Upper lobe of right lung (tissue), 1 donor: ENCODE data around the gene CFL1. TPM values are rescaled to one million over a fixed set of nuclear protein-coding genes. Genes with fewer than 3 reads are reported as not detected.
A peak's percentile ranks its signal among the peaks of the same experiment; 100 is the strongest.
"Not testable (repeated sequence)": the region's sequence is repeated elsewhere in the genome, so short reads cannot be mapped to it uniquely, and the experiment has no call there.

Source experiments
- ATAC-seq: fragments of 200-7000 bp; cut with Tn5 transposase; one replicate; pipeline ENCODE4 v1.9.1; 2020; ENCODE audit warnings: mild to moderate bottlenecking, moderate library complexity
- DNase-seq: peaks from one replicate; pipeline ENCODE4 v3.0.0-alpha.2; 2020
- H3K27ac ChIP-seq: fragments of 200-600 bp; one replicate; pipeline ENCODE4 v1.8.0; 2022
- H3K27me3 ChIP-seq: fragments of 200-600 bp; one replicate; pipeline ENCODE4 v1.8.0; 2022; ENCODE audit warnings: mild to moderate bottlenecking
- H3K36me3 ChIP-seq: fragments of 200-600 bp; one replicate; pipeline ENCODE4 v1.8.0; 2022
- H3K4me1 ChIP-seq: fragments of 200-600 bp; one replicate; pipeline ENCODE4 v1.8.0; 2022
- H3K4me3 ChIP-seq: fragments of 200-600 bp; one replicate; pipeline ENCODE4 v1.8.0; 2022; ENCODE audit warnings: mild to moderate bottlenecking
- H3K9me3 ChIP-seq: fragments of 200-600 bp; one replicate; pipeline ENCODE4 v1.8.0; 2022
- CTCF ChIP-seq: fragments of 200-600 bp; IDR thresholded peaks from one replicate; pipeline ENCODE4 v1.8.0; 2022; ENCODE audit warnings: antibody characterized with exemption
- intact Hi-C: fragments of 100-400 bp; cut with DNase I; formaldehyde crosslinking; loops from one replicate; pipeline ENCODE4 v1.11.0; 2022
- total RNA-seq: library from RNA; stranded (reverse); fragmentation: NEBNext Ultra II Directional; extraction: Animal tissue kit (Norgen Biotek cat#: 25700); gene quantifications from one replicate; pipeline ENCODE4 v1.2.1, GENCODE V29; 2021
- donor health status: DM: no; HTN: yes; CAD: no; lungs with severe emphysema.

The CFL1 gene
- total RNA-seq, 1 donor from 2014 or later, result 608 TPM

GRCh38 chr11:65896034-65896999 is 38.3 kb upstream of the CFL1 start:
- no peak overlapping the region for H3K4me3 ChIP-seq
- TF ChIP-seq CTCF, result no peak
- intact Hi-C loops, result no loop called here
- no peak overlapping the region for H3K27ac ChIP-seq
- peaks cover 42% of the 10 kb centered on the region for H3K4me1 ChIP-seq
- H3K9me3 ChIP-seq, result no peaks in the 10 kb centered on the region
- DNase-seq (no peak), ATAC-seq (no peak)
- no peaks in the 10 kb centered on the region for H3K27me3 ChIP-seq
- no peaks in the 10 kb centered on the region for H3K36me3 ChIP-seq

GRCh38 chr11:65895482-65895981 is 37.6 kb upstream of the CFL1 start:
- Histone ChIP-seq H3K4me1 (peaks cover 44% of the 10 kb centered on the region), H3K27me3 (no peaks in the 10 kb centered on the region), H3K27ac (no peak overlapping the region), H3K4me3 (no peak overlapping the region), H3K36me3 (no peaks in the 10 kb centered on the region), H3K9me3 (no peaks in the 10 kb centered on the region)
- intact Hi-C loops, result no loop called here
- ATAC-seq (no peak), DNase-seq (no peak)
- no peak for TF ChIP-seq CTCF

GRCh38 chr11:65894034-65894591 is 36.1 kb upstream of the CFL1 start:
- peak overlapping the region; percentile 87 for H3K27ac ChIP-seq
- TF ChIP-seq CTCF, result no peak

GRCh38 chr11:65892661-65893317 is 34.8 kb upstream of the CFL1 start:
- intact Hi-C loops, result no loop called here
- peaks cover 42% of the 10 kb centered on the region for H3K4me1 ChIP-seq
- H3K4me3 ChIP-seq, result peak overlapping the region; percentile 91
- no peak for TF ChIP-seq CTCF
- no peaks in the 10 kb centered on the region for H3K27me3 ChIP-seq
- ATAC-seq (no peak), DNase-seq (no peak)
- H3K36me3 ChIP-seq, result no peaks in the 10 kb centered on the region
- H3K27ac ChIP-seq, result peak overlapping the region; percentile 96
- H3K9me3 ChIP-seq, result no peaks in the 10 kb centered on the region

More at GRCh38 chr11:65894034-65894591, 36.1 kb upstream of the CFL1 start:
- ATAC-seq (peak; percentile 2), DNase-seq (no peak)
- Histone ChIP-seq H3K9me3 (no peaks in the 10 kb centered on the region), H3K4me1 (peaks cover 48% of the 10 kb centered on the region), H3K36me3 (no peaks in the 10 kb centered on the region), H3K4me3 (peak overlapping the region; percentile 91), H3K27me3 (no peaks in the 10 kb centered on the region)
- intact Hi-C loops, result no loop called here

GRCh38 chr11:65892137-65892540 is 34.2 kb upstream of the CFL1 start:
- H3K4me3 ChIP-seq, result peak overlapping the region; percentile 91
- intact Hi-C loops, result not testable (repeated sequence)

More at GRCh38 chr11:65892137-65892540, 34.2 kb upstream of the CFL1 start:
- peaks cover 48% of the 10 kb centered on the region for H3K4me1 ChIP-seq
- not testable (repeated sequence) for H3K27me3 ChIP-seq, H3K36me3 ChIP-seq, DNase-seq, H3K9me3 ChIP-seq, ATAC-seq
- H3K27ac ChIP-seq, result peak overlapping the region; percentile 96
